GM23248 (cell line): ENCODE data around the gene EFCAB6.

ENCODE experiments used
- EZH2 ChIP-seq: fragments of 200-600 bp; sonication (generic); IDR thresholded peaks from 2 replicates; pipeline ENCODE4 v1.6.1; 2018; ENCODE audit warnings: antibody characterized with exemption, mild to moderate bottlenecking; ENCODE audit not compliant: insufficient read depth, poor library complexity, severe bottlenecking
- EZH2phosphoT487 ChIP-seq: fragments of 200-600 bp; sonication (generic); IDR thresholded peaks from 2 replicates; pipeline ENCODE4 v1.6.1; 2018; ENCODE audit warnings: antibody characterized with exemption, moderate library complexity, mild to moderate bottlenecking, low read depth; ENCODE audit not compliant: insufficient read depth

DNA sequence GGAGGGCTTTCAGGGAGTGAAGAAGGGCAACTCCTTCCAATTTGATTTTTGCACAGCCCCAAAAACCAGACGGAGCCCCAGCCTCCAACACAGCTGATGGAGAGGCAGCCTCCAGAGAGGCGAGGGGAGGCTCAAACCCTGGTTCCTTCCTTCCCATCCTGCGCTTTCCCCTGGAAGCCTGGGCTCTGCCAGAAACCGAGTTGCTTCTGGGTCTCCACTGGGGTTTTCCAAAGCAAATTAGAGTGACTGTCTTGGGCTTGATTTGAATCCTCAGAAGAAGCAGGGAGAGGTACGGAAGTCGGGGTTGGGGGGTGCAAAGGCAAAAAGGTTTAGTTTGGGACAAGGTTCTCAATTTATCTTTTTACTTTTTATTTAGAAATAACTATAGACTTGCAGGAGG lies 271.1 kb downstream of the EFCAB6 start:
- TF ChIP-seq EZH2phosphoT487: no peak
- no peak for TF ChIP-seq EZH2
